Nephron progenitor cell (in vitro differentiated cells): ENCODE data around the gene MGRN1.

Experiments
- DNase-seq: peaks from one replicate; pipeline ENCODE4 v3.0.0; 2021
- H3K27ac Mint-ChIP-seq: 2 replicates; pipeline ENCODE4 v1.8.0; 2021; ENCODE audit warnings: mild to moderate bottlenecking, moderate library complexity, mixed read lengths
- H3K27me3 Mint-ChIP-seq: 2 replicates; pipeline ENCODE4 v1.8.0; 2021; ENCODE audit warnings: mild to moderate bottlenecking, low read depth, mixed read lengths; ENCODE audit not compliant: poor library complexity
- H3K36me3 Mint-ChIP-seq: 2 replicates; pipeline ENCODE4 v1.8.0; 2021; ENCODE audit warnings: low read depth, mixed read lengths
- H3K4me1 Mint-ChIP-seq: 2 replicates; pipeline ENCODE4 v1.8.0; 2021; ENCODE audit warnings: mixed read lengths
- H3K4me3 Mint-ChIP-seq: 2 replicates; pipeline ENCODE4 v1.8.0; 2021; ENCODE audit warnings: mild to moderate bottlenecking, moderate library complexity, mixed read lengths
- H3K9me3 Mint-ChIP-seq: 2 replicates; pipeline ENCODE4 v1.8.0; 2021; ENCODE audit warnings: mild to moderate bottlenecking, moderate library complexity, mixed read lengths
- TF ChIP-seq, protein P1 (sequence below): fragments of 200-600 bp; sonication (generic); IDR thresholded peaks from 2 replicates; pipeline ENCODE4 v1.5.0; 2021; ENCODE audit warnings: antibody characterized with exemption

Gene MGRN1

DNA sequence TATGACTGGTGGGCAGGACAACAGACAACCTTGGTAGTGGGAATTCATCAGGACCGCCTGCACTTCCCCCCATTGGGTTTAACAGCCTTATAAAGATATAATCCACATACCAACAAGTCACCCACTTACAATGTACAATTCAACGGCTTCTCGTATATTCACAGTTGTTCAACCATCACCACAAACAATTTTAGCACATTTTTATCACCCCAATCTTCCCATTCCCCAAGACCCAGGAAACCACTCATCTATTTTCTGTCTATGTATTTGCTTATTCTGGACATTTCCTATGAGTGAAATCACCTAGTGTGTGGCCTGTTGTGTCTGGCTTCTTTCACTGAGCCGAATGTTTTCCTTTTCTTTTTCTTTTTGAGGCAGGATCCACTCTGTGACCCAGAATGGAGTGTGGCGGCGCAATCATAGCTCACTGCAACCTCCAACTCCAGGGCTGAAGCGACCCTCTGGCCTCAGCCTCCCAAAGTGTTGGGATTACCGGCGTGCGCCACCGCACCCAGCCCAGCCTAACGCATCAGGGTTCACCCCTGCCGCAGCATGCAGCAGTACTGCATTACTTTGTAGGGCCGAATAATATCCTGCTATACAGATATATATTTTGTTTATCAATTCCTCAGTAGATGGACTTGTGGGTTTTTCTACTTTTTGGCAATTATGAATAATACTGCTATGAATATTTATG lies 98.6 kb downstream of the MGRN1 start:
- TF ChIP-seq, protein P1, sequence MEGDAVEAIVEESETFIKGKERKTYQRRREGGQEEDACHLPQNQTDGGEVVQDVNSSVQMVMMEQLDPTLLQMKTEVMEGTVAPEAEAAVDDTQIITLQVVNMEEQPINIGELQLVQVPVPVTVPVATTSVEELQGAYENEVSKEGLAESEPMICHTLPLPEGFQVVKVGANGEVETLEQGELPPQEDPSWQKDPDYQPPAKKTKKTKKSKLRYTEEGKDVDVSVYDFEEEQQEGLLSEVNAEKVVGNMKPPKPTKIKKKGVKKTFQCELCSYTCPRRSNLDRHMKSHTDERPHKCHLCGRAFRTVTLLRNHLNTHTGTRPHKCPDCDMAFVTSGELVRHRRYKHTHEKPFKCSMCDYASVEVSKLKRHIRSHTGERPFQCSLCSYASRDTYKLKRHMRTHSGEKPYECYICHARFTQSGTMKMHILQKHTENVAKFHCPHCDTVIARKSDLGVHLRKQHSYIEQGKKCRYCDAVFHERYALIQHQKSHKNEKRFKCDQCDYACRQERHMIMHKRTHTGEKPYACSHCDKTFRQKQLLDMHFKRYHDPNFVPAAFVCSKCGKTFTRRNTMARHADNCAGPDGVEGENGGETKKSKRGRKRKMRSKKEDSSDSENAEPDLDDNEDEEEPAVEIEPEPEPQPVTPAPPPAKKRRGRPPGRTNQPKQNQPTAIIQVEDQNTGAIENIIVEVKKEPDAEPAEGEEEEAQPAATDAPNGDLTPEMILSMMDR, result no peak
- Mint-ChIP-seq H3K9me3 (no peaks in the 10 kb centered on the region), H3K4me3 (no peak overlapping the region), H3K36me3 (peaks cover 25% of the 10 kb centered on the region), H3K27ac (peak overlapping the region; percentile 5), H3K27me3 (no peaks in the 10 kb centered on the region), H3K4me1 (no peaks in the 10 kb centered on the region)
- no peak for DNase-seq

DNA sequence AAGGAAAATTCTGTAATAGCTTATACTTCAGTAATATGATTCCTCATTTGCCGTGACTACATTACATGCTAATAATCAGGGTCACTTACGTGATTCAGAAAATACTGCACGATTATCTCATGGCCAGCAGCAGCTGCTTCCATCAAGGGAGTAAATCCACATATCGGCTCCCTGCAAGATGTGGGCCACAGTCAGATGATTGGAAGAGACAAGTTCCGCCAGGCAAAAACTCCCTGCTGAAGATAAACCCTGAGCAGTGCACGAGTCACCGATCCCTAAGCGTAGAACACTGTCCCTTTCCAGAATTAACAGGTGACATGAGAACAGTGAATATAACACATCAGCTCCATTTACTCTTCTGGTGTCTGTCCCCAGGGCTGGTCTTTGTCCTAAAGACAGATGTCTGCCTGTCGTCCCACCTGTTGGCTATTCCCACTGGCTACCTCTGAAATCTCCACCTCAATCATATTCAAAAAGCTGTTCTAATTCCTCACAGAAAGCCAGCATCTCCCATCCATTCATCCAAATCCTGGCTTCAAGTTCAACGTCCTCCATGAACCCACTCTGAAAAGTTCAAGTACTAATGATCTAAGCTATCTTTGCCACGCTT lies 100.1 kb downstream of the MGRN1 start:
- no peak for DNase-seq
- no peaks in the 10 kb centered on the region for H3K27me3 Mint-ChIP-seq
- TF ChIP-seq, protein P1, result no peak
- H3K4me1 Mint-ChIP-seq, result peaks cover 9% of the 10 kb centered on the region
- H3K36me3 Mint-ChIP-seq, result peaks cover 34% of the 10 kb centered on the region
- H3K4me3 Mint-ChIP-seq, result no peak overlapping the region
- H3K27ac Mint-ChIP-seq, result peak overlapping the region; percentile 31
- H3K9me3 Mint-ChIP-seq, result no peaks in the 10 kb centered on the region

DNA sequence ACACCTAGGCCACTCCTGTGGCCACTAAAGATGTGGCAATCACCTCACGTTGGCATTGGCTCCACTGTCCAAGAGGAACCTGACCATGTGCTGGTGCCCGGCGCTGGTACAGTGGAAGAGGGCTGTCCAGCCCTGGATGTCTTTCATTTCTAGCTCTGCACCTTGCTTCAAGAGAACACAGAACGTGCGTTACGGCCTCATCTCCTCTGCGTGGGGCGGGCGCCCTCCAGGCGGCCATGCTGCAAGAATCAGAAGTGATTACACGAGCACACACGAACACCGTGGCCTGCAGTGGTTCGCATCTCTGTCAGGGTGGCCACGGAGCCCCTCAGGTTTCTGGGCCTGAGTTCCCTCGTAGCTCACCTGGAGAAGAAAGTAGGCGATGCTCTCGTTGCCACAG lies 102.0 kb downstream of the MGRN1 start:
- Mint-ChIP-seq H3K4me1 (peaks cover 18% of the 10 kb centered on the region), H3K4me3 (no peak overlapping the region), H3K27me3 (no peaks in the 10 kb centered on the region), H3K9me3 (no peaks in the 10 kb centered on the region), H3K27ac (peak overlapping the region; percentile 59), H3K36me3 (peaks cover 44% of the 10 kb centered on the region)
- TF ChIP-seq, protein P1, result no peak
- no peak for DNase-seq

DNA sequence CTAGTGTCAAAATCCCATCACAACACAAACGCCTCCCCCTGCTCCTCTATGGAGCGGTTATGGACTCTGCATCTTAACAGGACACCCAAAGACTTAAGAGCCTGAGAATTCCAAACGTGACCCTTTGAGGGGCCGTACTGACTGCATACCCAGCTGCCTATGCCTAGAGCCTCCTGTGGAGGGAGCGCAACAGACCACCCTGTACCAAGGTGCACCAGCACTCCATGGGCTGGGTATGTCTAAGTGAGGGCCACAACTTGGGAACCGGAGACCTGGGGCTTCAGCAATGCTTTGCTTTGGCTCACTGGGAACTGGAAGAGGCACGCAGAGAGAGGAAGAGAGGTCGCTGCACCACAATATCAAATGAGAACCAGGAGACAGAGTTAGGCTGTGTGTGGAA lies 104.0 kb downstream of the MGRN1 start:
- peak overlapping the region; percentile 66 for H3K27ac Mint-ChIP-seq
- peaks cover 29% of the 10 kb centered on the region for H3K4me1 Mint-ChIP-seq
- DNase-seq, result no peak
- no peaks in the 10 kb centered on the region for H3K27me3 Mint-ChIP-seq
- TF ChIP-seq, protein P1, result no peak
- no peaks in the 10 kb centered on the region for H3K9me3 Mint-ChIP-seq
- no peak overlapping the region for H3K4me3 Mint-ChIP-seq
- H3K36me3 Mint-ChIP-seq, result peaks cover 37% of the 10 kb centered on the region

DNA sequence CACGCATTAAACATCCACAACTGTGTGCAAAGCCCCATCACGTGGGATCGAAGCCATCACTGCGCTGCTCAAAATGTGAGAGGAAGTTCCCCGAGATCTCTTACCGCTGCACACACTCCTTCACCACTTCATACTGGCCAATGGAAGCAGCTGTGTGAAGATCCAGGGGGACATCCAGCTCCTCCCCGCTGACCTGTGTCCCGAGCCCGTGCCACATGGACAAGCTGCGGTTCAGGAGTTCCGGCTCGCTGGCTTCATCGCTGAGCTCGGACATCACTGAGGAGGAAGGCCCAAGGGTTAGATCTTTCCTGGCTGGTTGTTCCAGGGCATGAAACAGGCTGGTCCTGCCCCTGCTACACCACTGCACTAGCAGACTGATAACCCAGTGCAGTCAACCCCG lies 105.2 kb downstream of the MGRN1 start:
- Mint-ChIP-seq H3K36me3 (peaks cover 33% of the 10 kb centered on the region), H3K4me1 (peaks cover 32% of the 10 kb centered on the region), H3K4me3 (no peak overlapping the region), H3K27ac (peak overlapping the region; percentile 51), H3K27me3 (no peaks in the 10 kb centered on the region), H3K9me3 (no peaks in the 10 kb centered on the region)
- no peak for DNase-seq
- TF ChIP-seq, protein P1, result no peak
